SK-N-SH treated with all-trans-retinoic acid at 6 μM for 48 hours (cell line): ENCODE data around the gene ZNF700.
"Not testable (repeated sequence)": the region's sequence is repeated elsewhere in the genome, so short reads cannot be mapped to it uniquely, and the experiment has no call there.

Experiments used
- ARNTL ChIP-seq: fragments of 450-650 bp; formaldehyde crosslinking; IDR thresholded peaks from 2 replicates; pipeline ENCODE4 v1.5.0; 2020; ENCODE audit warnings: low read depth, mild to moderate bottlenecking, moderate library complexity, borderline replicate concordance
- BACH2 ChIP-seq: fragments of 250-450 bp; sonication (Bioruptor Pico); IDR thresholded peaks from 2 replicates; pipeline ENCODE4 v1.9.0; 2021; ENCODE audit warnings: mild to moderate bottlenecking, borderline replicate concordance
- CREB5 ChIP-seq: fragments of 250-450 bp; sonication (Bioruptor Pico); IDR thresholded peaks from 2 replicates; pipeline ENCODE4 v1.5.1; 2020; ENCODE audit warnings: low read depth, mild to moderate bottlenecking, moderate library complexity
- OSR1 ChIP-seq: fragments of 250-450 bp; sonication (Bioruptor Pico); IDR thresholded peaks from 2 replicates; pipeline ENCODE4 v1.8.0; 2022; ENCODE audit warnings: moderate library complexity, mild to moderate bottlenecking, inconsistent platforms
- PATZ1 ChIP-seq: fragments of 250-450 bp; sonication (Bioruptor Pico); IDR thresholded peaks from 2 replicates; pipeline ENCODE4 v1.8.0; 2020; ENCODE audit warnings: mild to moderate bottlenecking, moderate library complexity, borderline replicate concordance
- PPARA ChIP-seq: fragments of 250-450 bp; sonication (Bioruptor Pico); IDR thresholded peaks from 2 replicates; pipeline ENCODE4 v1.5.0; 2020; ENCODE audit warnings: mild to moderate bottlenecking, borderline replicate concordance
- RARB ChIP-seq: fragments of 250-450 bp; sonication (Bioruptor Pico); IDR thresholded peaks from 2 replicates; pipeline ENCODE4 v1.8.0; 2021; ENCODE audit warnings: mild to moderate bottlenecking, moderate library complexity
- TCF4 ChIP-seq: fragments of 250-450 bp; sonication (Bioruptor Pico); IDR thresholded peaks from 2 replicates; pipeline ENCODE4 v1.8.0; 2021; ENCODE audit warnings: mild to moderate bottlenecking, moderate library complexity, borderline replicate concordance
- ZC3H10 ChIP-seq: fragments of 250-450 bp; sonication (Bioruptor Pico); IDR thresholded peaks from 2 replicates; pipeline ENCODE4 v1.5.1; 2021; ENCODE audit warnings: mild to moderate bottlenecking, moderate library complexity
- ZFP3 ChIP-seq: fragments of 250-450 bp; sonication (Bioruptor Pico); IDR thresholded peaks from 2 replicates; pipeline ENCODE4 v1.5.0; 2020; ENCODE audit warnings: mild to moderate bottlenecking, moderate library complexity
- ZFP30 ChIP-seq: fragments of 450-650 bp; formaldehyde crosslinking; IDR thresholded peaks from 2 replicates; pipeline ENCODE4 v1.5.0; 2022; ENCODE audit warnings: mild to moderate bottlenecking, moderate library complexity

- TF ChIP-seq PPARA (CRISPR knock-in tag); ZFP30 (CRISPR knock-in tag); ARNTL (CRISPR knock-in tag); ZFP3 (CRISPR knock-in tag); CREB5 (CRISPR knock-in tag); BACH2 (CRISPR knock-in tag); RARB (CRISPR knock-in tag); ZC3H10 (CRISPR knock-in tag); TCF4; OSR1 (CRISPR knock-in tag); PATZ1 (CRISPR knock-in tag): not testable (repeated sequence)
Observed at GRCh38 chr19:11889901-11890300, 35.0 kb upstream of the ZNF700 start.
